Activated CD8-positive, alpha-beta memory T cell treated with anti-CD3 and anti-CD28 coated beads, Interleukin-2, amount 10 ng/mL, durations not matched to agents 7 days and 5 days (primary cell): ENCODE measurements around the gene CEP170B. TPM values are rescaled to one million over a fixed set of nuclear protein-coding genes. Genes with fewer than 3 reads are reported as not detected.
A peak's percentile ranks its signal among the peaks of the same experiment; 100 is the strongest.

Experiments
- ATAC-seq: fragments of 150-1000 bp; cut with Tn5 transposase; one replicate; pipeline ENCODE4 v1.10.0; 2021; ENCODE audit warnings: moderate library complexity
- CTCF ChIA-PET: fragments of 350-600 bp; sonication (Branson Sonifier 250); formaldehyde crosslinking; loops from one replicate; lab custom pipeline; 2021; ENCODE audit warnings: antibody characterized with exemption; lab: Charles Lee
- DNase-seq: peaks from one replicate; pipeline ENCODE4 v3.0.0-alpha.2; 2020
- H3K27ac Mint-ChIP-seq: one replicate; pipeline ENCODE4 v1.8.0; 2021; ENCODE audit warnings: mild to moderate bottlenecking, mixed read lengths
- H3K27me3 Mint-ChIP-seq: one replicate; pipeline ENCODE4 v1.8.0; 2021; ENCODE audit warnings: mixed read lengths
- H3K36me3 Mint-ChIP-seq: one replicate; pipeline ENCODE4 v1.8.0; 2021; ENCODE audit warnings: mild to moderate bottlenecking, mixed read lengths
- H3K4me1 Mint-ChIP-seq: one replicate; pipeline ENCODE4 v1.8.0; 2021; ENCODE audit warnings: mixed read lengths
- H3K4me3 Mint-ChIP-seq: one replicate; pipeline ENCODE4 v1.8.0; 2021; ENCODE audit warnings: mild to moderate bottlenecking, moderate library complexity, mixed read lengths
- H3K9me3 Mint-ChIP-seq: one replicate; pipeline ENCODE4 v1.8.0; 2022; ENCODE audit warnings: low read depth, mixed read lengths
- total RNA-seq, 2 experiments: library from RNA; stranded (reverse); gene quantifications; one replicate each; pipeline ENCODE4 v1.2.3, GENCODE V29; 2021

The CEP170B gene
- total RNA-seq, 2 experiments from 2014 or later, result 4.6 to 8.5 TPM

DNA sequence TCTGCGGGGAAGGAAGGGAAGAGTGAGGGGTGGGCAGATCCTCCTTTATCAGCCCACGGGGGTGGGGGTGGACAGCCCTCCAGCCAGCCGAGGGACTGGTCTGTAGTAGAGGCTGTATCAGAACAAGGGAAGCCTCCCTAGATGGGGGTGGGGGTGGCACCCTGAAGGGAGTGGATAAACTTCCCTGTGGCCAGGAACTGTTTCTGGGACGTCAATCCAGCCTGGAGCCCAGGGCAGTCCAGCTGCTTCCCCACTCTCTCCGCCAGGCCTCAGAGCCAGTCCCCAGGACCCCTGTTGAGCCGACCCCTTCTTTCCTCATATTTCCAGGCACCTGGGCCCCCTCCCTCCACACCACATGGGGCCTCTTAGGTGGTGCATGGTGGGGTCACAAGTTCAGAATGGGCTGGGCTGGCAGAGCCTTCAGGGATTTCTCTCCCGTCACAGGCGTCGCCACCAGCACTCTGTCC lies 66.3 kb downstream of the CEP170B start:
- peaks cover 25% of the 10 kb centered on the region for H3K27me3 Mint-ChIP-seq
- ATAC-seq (no peak), DNase-seq (no peak)
- no peaks in the 10 kb centered on the region for H3K9me3 Mint-ChIP-seq
- no peaks in the 10 kb centered on the region for H3K36me3 Mint-ChIP-seq
- no peak overlapping the region for H3K4me3 Mint-ChIP-seq
- H3K27ac Mint-ChIP-seq, result no peak overlapping the region
- CTCF ChIA-PET, result no interaction called here
- H3K4me1 Mint-ChIP-seq, result peaks cover 2% of the 10 kb centered on the region

DNA sequence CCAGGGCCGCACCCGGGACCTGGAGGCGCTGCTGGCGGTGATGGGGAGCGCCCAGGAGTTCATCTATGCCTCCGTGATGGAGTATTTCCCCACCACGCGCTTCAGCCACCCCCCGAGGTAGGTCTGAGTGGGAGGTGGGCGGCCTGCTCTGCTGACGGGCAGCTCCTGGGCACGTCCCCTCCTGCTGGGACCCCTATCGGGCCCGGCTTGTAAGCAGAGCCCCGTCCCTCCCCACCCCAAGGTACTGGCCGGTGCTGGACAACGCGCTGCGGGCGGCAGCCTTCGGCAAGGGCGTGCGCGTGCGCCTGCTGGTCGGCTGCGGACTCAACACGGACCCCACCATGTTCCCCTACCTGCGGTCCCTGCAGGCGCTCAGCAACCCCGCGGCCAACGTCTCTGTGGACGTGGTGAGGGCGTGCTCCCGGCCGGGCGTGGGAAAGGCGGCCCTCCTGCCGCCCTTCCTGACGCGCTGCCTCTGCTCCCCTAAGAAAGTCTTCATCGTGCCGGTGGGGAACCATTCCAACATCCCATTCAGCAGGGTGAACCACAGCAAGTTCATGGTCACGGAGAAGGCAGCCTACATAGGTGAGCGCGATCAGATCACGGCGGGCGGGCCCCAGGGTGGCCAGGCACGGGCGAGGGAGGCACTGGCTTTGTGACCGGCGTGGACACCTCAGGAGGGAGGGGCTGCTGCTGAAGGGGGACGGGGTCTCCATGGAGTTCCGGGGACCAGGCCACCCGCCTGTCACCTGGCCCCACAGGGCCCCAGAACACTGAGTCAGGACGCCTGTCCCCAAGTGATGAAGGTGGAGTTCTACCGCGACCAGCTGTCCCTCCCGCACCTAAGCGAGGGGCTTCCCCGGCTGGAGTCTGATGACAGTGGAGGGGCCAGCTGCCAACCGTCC lies 67.0 kb downstream of the CEP170B start:
- CTCF ChIA-PET, result interaction anchor here (2.0 kb wide), 1 partner anchor 31 kb away, joined by 5 read pairs; no protein-coding TSS in a partner anchor
- DNase-seq (no peak), ATAC-seq (no peak)
- no peak overlapping the region for H3K4me3 Mint-ChIP-seq
- peaks cover 2% of the 10 kb centered on the region for H3K4me1 Mint-ChIP-seq
- no peaks in the 10 kb centered on the region for H3K36me3 Mint-ChIP-seq
- H3K27me3 Mint-ChIP-seq, result peaks cover 22% of the 10 kb centered on the region
- no peaks in the 10 kb centered on the region for H3K9me3 Mint-ChIP-seq
- no peak overlapping the region for H3K27ac Mint-ChIP-seq

DNA sequence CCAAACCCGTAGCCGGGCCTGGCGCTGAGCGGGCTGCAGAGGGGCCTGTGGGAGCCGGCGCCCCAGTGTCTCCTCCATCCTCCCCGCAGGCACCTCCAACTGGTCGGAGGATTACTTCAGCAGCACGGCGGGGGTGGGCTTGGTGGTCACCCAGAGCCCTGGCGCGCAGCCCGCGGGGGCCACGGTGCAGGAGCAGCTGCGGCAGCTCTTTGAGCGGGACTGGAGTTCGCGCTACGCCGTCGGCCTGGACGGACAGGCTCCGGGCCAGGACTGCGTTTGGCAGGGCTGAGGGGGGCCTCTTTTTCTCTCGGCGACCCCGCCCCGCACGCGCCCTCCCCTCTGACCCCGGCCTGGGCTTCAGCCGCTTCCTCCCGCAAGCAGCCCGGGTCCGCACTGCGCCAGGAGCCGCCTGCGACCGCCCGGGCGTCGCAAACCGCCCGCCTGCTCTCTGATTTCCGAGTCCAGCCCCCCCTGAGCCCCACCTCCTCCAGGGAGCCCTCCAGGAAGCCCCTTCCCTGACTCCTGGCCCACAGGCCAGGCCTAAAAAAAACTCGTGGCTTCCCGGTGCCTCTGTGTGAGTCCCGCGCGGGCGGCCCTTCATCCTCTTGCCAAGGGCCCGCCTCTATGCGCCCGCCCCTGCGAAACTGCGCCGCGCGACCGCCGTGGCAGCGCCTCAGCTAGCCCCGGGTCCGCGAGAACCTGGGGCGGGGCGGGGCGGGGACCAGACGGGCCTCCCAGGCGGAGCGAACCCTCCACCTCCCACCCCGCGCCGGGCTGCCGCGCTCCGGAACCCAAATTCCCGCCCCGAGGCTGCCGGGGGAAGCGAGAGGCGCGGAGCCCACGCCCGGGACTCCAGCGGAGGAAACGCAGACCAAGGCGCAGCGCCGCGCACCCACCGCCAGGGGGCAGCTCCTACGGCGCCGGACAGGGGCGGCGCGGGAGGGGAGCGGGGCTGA lies 67.9 kb downstream of the CEP170B start:
- CTCF ChIA-PET, result interaction anchor here (0.8 to 2.0 kb wide), 8 partner anchors 9 to 112 kb away, joined by 3 to 5 read pairs (median 4); partner anchors contain the start of gene PLD4
- H3K27ac Mint-ChIP-seq, result no peak overlapping the region
- peaks cover 2% of the 10 kb centered on the region for H3K4me1 Mint-ChIP-seq
- H3K27me3 Mint-ChIP-seq, result peaks cover 29% of the 10 kb centered on the region
- no peaks in the 10 kb centered on the region for H3K36me3 Mint-ChIP-seq
- peak; percentile 88 for ATAC-seq
- peak overlapping the region; percentile 27 for H3K4me3 Mint-ChIP-seq
- peak; percentile 82 for DNase-seq
- H3K9me3 Mint-ChIP-seq, result no peaks in the 10 kb centered on the region

DNA sequence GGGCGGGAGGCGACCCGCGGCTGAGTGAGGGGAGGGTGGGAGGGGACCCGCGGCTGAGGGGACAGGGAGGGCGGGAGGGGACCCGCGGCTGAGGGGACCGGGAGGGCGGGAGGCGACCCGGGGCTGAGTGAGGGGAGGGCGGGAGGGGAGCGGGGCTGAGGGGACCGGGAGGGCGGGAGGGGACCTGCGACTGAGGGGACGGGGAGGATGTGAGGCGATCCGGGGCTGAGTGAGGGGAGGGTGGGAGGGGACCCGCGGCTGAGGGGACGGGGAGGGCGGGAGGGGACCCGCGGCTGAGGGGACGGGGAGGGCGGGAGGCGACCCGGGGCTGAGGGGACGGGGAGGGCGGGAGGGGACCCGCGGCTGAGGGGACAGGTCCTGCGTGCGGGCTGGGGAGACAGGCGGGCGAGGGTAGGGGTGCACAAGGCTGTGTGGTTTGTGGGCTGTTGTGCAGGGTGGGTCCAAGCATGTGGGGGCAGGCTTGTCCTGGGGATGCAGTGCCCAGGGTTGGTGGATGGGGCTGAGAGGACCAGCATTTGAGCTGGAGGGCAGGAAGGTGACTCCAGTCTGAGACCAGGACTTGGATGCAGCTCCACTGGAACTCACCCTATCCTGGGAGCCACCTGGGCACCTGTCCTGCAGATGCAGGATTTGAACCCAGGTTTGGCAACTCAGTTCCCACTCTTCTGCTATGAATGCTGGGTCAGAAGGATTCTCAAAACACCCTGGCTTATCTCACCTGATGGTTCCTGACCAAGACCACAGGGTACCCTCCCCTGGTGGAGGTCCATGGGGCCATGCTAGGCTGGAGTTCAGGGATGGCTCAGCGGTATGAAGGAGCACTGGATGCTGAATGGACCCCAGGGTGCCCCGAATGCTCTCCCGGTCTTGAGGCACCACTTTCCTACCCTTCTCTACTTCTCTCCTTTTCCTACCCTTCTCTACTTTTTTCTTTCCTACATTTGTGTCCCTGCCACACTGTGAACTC lies 69.0 kb downstream of the CEP170B start:
- Mint-ChIP-seq H3K27ac (no peak overlapping the region), H3K9me3 (no peaks in the 10 kb centered on the region), H3K36me3 (no peaks in the 10 kb centered on the region), H3K27me3 (peaks cover 39% of the 10 kb centered on the region), H3K4me1 (peaks cover 2% of the 10 kb centered on the region), H3K4me3 (peak overlapping the region; percentile 42)
- ATAC-seq (no peak), DNase-seq (no peak)
- CTCF ChIA-PET, result interaction anchor here (0.8 to 2.9 kb wide), 10 partner anchors 9 to 111 kb away, joined by 3 to 13 read pairs (median 4); partner anchors contain the start of gene PLD4

DNA sequence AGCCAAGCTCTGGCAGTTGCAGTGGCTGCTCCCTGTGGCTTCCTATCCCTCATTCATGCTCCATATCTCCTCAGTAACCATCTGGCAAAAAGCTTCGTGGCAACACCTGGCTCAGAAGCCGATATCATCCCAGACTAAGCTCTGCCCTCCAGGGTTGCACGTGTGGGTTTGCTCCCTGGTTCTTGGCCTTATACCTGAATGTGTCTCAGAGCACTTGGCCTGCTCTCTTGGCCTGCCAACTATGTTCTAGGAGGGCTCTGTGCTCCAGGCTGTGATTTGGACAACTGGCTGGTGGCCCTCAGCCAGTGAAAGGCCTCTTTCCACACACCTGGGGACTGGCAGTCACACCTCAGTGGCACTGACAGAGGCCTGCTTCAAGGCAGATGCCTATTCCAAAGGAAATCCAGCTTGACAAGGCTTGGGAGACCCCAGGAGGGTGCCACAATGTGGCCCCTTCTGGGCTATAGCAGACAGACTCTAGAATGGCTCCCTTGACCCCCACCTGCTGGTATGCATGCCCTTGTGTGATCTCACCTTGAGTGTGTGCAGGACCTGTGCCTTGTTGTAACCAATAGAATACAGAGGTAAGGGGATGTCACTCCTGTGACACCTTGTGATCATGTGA lies 70.1 kb downstream of the CEP170B start:
- CTCF ChIA-PET, result interaction anchor here (1.3 to 2.9 kb wide), 3 partner anchors 10 to 110 kb away, joined by 3 to 13 read pairs (median 5); partner anchors contain the start of gene PLD4
- Mint-ChIP-seq H3K4me3 (no peak overlapping the region), H3K36me3 (no peaks in the 10 kb centered on the region), H3K27ac (no peak overlapping the region), H3K4me1 (peaks cover 2% of the 10 kb centered on the region), H3K27me3 (peaks cover 44% of the 10 kb centered on the region), H3K9me3 (no peaks in the 10 kb centered on the region)
- ATAC-seq, result no peak
- DNase-seq, result no peak

DNA sequence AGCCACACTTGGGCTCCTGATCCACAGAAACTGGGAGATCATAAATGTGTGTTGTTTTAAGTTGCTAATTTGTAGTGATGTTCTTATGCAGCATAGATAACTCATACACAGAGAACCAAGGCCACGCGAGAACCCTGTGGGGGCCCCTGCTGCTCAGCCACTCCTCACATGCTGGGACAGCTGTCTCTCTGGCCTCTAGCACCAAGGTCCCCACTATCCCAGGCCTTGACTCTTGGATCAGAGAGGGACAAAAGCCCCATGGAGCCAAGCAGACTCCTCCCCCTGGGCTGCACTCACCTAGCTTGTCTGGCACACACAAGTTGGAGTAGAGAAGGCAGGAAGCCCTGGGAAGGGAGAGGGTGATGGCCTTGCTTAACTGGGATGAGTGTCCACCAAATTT lies 70.9 kb downstream of the CEP170B start:
- Mint-ChIP-seq H3K27ac (no peak overlapping the region), H3K4me3 (no peak overlapping the region), H3K27me3 (peaks cover 46% of the 10 kb centered on the region), H3K36me3 (no peaks in the 10 kb centered on the region), H3K4me1 (peaks cover 2% of the 10 kb centered on the region), H3K9me3 (no peaks in the 10 kb centered on the region)
- DNase-seq, result no peak
- ATAC-seq, result no peak
- CTCF ChIA-PET, result interaction anchor here (2.9 kb wide), 1 partner anchor 109 kb away, joined by 13 read pairs; no protein-coding TSS in a partner anchor

DNA sequence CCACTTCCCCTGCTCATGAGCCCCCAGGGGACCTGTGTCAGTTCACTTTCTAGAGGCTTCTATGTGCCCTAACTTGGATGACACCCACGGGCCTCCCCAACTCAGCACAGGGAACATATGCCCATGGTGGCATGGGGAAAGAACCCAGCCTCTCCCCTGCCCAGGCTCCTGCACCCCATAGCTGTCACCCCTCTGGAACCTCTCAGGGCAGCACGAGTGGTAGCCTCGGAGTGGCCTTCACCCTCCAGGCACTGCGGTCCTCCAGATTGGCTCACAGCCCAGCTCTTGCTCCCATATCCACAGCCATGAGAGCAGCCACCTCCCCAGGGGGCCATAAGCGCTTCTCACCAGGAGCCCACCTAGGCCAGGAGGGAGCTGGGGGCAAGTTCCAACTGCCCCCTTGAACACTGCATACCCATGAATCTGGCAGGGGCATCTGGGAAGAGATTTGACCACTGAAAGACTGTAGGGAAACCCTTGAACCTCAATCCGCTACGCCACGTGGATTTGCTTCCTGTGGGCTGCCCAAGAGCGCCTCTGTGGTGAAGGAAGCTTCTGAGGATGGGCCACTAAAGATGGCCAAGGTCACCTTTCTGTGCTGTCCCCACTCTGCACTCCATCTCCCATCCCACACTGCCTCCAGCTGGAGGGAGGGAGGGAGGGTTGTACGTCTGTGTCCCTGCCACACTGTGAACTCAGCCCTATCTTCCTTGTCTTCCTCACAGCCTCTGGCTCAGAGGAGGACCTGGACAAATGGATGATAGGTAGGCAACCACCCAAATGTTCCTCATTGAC lies 71.5 kb downstream of the CEP170B start:
- CTCF ChIA-PET, result interaction anchor here (2.9 kb wide), 1 partner anchor 109 kb away, joined by 13 read pairs; no protein-coding TSS in a partner anchor
- Mint-ChIP-seq H3K4me3 (no peak overlapping the region), H3K36me3 (no peaks in the 10 kb centered on the region), H3K27me3 (peaks cover 46% of the 10 kb centered on the region), H3K4me1 (peaks cover 2% of the 10 kb centered on the region), H3K27ac (no peak overlapping the region), H3K9me3 (no peaks in the 10 kb centered on the region)
- ATAC-seq (no peak), DNase-seq (no peak)

DNA sequence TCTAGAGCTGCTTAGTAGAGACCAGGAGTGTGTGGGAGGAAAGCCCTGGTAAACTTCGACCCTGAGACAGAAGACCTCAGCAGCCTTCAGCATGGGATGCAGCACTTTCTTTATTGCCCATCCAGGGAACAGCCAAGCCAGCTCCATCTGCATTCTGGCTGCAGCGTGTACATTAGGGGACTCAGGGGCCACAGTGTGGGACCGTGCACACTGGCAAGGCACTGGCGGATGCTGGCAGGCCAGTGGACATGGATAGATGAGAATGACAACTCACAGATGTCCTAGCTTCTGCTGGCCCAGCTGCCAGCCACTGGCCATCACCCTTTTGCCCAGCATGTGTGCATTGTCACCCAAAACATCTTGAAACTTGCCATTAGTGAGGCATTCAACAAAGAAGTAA lies 72.1 kb downstream of the CEP170B start:
- Mint-ChIP-seq H3K9me3 (no peaks in the 10 kb centered on the region), H3K4me3 (no peak overlapping the region), H3K36me3 (no peaks in the 10 kb centered on the region), H3K27me3 (peaks cover 46% of the 10 kb centered on the region), H3K27ac (no peak overlapping the region), H3K4me1 (peaks cover 2% of the 10 kb centered on the region)
- CTCF ChIA-PET, result no interaction called here
- DNase-seq (no peak), ATAC-seq (no peak)

DNA sequence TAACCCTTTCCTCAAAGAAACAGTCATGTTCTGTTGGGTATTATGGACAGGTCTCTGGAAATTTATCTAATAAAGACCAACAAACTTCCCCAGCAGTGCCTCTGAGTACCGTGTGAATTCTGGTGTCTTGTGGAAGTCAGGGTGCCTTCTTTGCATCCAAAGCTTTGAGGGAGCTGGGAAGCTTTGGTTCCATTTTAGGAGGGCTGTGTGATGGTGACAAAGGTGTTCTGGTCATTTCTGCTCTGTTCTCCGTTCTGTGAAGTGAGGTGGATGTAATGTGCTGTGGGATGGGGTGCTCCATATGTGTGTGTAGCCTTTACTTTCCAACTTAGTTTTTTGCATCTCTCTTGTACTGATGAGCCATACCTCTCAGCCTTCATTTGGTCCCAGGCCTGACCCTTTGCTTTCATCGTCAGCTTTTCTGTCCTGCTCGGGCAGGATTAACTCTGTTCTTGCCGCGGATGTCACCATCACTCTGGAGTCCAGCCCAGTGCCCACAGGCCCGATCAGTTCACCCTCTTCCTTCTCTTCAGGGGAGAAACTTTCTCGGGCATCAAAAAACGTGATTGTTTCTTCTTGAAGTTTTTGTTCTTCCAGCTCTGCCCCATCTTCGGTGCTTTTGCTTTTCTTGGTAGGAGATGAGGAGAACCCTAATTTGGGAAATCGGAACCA lies 72.8 kb downstream of the CEP170B start:
- ATAC-seq (no peak), DNase-seq (no peak)
- H3K36me3 Mint-ChIP-seq, result no peaks in the 10 kb centered on the region
- H3K27me3 Mint-ChIP-seq, result peaks cover 46% of the 10 kb centered on the region
- no peaks in the 10 kb centered on the region for H3K9me3 Mint-ChIP-seq
- H3K4me1 Mint-ChIP-seq, result peaks cover 2% of the 10 kb centered on the region
- CTCF ChIA-PET, result no interaction called here
- no peak overlapping the region for H3K27ac Mint-ChIP-seq
- H3K4me3 Mint-ChIP-seq, result no peak overlapping the region

DNA sequence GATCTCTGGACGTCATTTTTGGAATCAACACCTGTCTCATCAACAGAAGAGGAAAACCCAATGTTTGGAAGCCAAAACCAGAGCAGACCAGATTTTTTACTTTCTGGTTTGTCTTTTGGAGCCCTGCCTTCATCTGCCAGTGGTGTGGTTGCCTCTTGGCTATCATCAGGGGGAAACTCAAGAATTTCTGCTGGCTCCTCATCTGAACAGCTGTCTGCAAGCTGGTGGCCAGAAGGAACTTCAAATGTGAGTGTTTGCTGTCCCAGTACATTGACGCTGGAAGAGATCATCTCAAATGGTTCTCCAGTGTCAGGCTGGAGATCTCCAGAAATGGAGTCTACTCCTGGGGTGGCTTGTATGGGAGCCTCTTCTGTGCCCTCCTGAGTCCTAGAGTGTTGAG lies 73.4 kb downstream of the CEP170B start:
- no peak overlapping the region for H3K27ac Mint-ChIP-seq
- H3K4me1 Mint-ChIP-seq, result peaks cover 2% of the 10 kb centered on the region
- H3K4me3 Mint-ChIP-seq, result no peak overlapping the region
- ATAC-seq (no peak), DNase-seq (no peak)
- H3K9me3 Mint-ChIP-seq, result no peaks in the 10 kb centered on the region
- no peaks in the 10 kb centered on the region for H3K36me3 Mint-ChIP-seq
- peaks cover 46% of the 10 kb centered on the region for H3K27me3 Mint-ChIP-seq
- CTCF ChIA-PET, result interaction anchor here (2.3 kb wide), 1 partner anchor 107 kb away, joined by 6 read pairs; no protein-coding TSS in a partner anchor

DNA sequence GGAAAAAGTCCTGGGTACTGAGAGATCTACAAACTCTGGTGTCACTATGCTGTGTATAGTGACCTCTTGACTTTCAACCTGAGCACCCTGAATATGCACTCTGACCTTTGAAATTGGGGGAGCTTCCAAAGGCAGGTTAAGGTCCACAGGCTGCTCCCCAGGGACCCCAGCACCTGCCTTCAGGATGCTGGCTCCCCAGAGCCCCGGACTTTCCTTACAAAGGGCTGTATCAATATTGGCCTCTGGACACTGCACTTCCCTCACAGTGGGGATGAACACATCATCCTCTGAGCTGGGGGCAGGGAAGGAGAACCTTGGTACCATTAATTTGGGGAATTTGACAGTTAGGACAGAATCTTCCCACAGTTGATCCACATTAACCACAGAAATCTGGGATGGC lies 73.9 kb downstream of the CEP170B start:
- Mint-ChIP-seq H3K27me3 (peaks cover 45% of the 10 kb centered on the region), H3K4me1 (peaks cover 2% of the 10 kb centered on the region), H3K9me3 (no peaks in the 10 kb centered on the region), H3K36me3 (no peaks in the 10 kb centered on the region), H3K27ac (no peak overlapping the region), H3K4me3 (no peak overlapping the region)
- no peak for DNase-seq
- CTCF ChIA-PET, result interaction anchor here (2.3 kb wide), 1 partner anchor 107 kb away, joined by 6 read pairs; no protein-coding TSS in a partner anchor
- ATAC-seq, result no peak
